ENCODE data around the gene FOXO6. TPM values are rescaled to one million over a fixed set of nuclear protein-coding genes. Genes with fewer than 3 reads are reported as not detected.

Gene FOXO6
- total and polyA plus RNA-seq, 2 of the 13 experiments (the other 11 are each of a cell fraction or from before 2014, with no cell fraction given), result 0.13 TPM; not detected in 1

DNA sequence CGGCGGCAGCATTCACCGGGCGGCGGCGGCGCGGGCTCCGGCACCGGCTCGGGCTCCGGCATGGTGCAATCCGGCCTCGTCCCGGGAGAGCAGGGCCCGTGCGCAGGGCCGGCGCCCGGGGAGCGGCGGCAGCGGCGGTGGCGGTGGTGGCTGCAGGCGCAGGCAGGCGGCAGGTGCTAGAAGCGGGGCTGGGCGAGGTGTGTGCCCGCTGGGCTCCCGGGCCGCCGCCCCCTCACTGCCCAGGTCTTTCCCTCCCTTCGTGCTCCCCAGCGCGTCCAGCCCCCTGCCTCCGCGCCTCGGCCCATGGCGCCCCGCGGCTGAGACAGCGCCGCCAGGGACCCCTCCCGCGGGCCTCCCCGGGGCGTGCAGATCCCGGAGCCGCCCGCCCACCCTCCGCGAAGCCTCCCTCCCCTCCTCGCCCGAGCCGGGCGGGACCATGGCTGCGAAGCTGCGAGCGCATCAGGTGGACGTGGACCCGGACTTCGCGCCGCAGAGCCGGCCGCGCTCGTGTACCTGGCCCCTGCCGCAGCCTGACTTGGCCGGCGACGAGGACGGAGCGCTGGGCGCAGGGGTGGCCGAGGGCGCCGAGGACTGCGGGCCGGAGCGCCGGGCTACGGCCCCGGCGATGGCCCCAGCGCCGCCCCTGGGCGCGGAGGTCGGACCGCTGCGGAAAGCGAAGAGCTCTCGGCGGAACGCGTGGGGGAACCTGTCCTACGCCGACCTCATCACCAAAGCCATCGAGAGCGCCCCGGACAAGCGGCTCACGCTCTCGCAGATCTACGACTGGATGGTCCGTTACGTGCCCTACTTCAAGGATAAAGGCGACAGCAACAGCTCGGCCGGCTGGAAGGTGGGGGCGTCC, 492 bp downstream of the FOXO6 start (continued):
- TF ChIP-seq, protein P1, sequence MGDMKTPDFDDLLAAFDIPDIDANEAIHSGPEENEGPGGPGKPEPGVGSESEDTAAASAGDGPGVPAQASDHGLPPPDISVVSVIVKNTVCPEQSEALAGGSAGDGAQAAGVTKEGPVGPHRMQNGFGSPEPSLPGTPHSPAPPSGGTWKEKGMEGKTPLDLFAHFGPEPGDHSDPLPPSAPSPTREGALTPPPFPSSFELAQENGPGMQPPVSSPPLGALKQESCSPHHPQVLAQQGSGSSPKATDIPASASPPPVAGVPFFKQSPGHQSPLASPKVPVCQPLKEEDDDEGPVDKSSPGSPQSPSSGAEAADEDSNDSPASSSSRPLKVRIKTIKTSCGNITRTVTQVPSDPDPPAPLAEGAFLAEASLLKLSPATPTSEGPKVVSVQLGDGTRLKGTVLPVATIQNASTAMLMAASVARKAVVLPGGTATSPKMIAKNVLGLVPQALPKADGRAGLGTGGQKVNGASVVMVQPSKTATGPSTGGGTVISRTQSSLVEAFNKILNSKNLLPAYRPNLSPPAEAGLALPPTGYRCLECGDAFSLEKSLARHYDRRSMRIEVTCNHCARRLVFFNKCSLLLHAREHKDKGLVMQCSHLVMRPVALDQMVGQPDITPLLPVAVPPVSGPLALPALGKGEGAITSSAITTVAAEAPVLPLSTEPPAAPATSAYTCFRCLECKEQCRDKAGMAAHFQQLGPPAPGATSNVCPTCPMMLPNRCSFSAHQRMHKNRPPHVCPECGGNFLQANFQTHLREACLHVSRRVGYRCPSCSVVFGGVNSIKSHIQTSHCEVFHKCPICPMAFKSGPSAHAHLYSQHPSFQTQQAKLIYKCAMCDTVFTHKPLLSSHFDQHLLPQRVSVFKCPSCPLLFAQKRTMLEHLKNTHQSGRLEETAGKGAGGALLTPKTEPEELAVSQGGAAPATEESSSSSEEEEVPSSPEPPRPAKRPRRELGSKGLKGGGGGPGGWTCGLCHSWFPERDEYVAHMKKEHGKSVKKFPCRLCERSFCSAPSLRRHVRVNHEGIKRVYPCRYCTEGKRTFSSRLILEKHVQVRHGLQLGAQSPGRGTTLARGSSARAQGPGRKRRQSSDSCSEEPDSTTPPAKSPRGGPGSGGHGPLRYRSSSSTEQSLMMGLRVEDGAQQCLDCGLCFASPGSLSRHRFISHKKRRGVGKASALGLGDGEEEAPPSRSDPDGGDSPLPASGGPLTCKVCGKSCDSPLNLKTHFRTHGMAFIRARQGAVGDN (CRISPR knock-in tag; IDR thresholded peaks at IDR 0.05), result peak; percentile 78
- TF ChIP-seq ZNF761 (CRISPR knock-in tag; conservative IDR thresholded peaks at IDR 0.05) (0 out of 2 replicates have a peak, but pooled peaks have one; percentile 52), ZNF274 (CRISPR knock-in tag; IDR thresholded peaks at IDR 0.05) (peak; percentile 48; the same call in 1 of the 2 replicates), ZNF446 (CRISPR knock-in tag; IDR thresholded peaks at IDR 0.05) (0 out of 2 replicates have a peak, but pooled peaks have one; percentile 42), IKZF4 (CRISPR knock-in tag; IDR thresholded peaks at IDR 0.05; ENCODE audit: borderline replicate concordance, low read depth, not compliant biosample characterization) (peak; percentile 71), FOXC1 (CRISPR knock-in tag; IDR thresholded peaks at IDR 0.05; ENCODE audit: borderline replicate concordance) (no peak), ARNT2 (CRISPR knock-in tag; IDR thresholded peaks at IDR 0.05; ENCODE audit: low read depth) (0 out of 2 replicates have a peak, but pooled peaks have one; percentile 46), TMF1 (CRISPR knock-in tag; IDR thresholded peaks at IDR 0.05; ENCODE audit: low read depth) (peak; percentile 82), MED13 (CRISPR knock-in tag; IDR thresholded peaks at IDR 0.05) (0 out of 2 replicates have a peak, but pooled peaks have one; percentile 33), HOXA3 (CRISPR knock-in tag; IDR thresholded peaks at IDR 0.05) (peak; percentile 28; the same call in 1 of the 2 replicates), TEAD3 (CRISPR knock-in tag; optimal IDR thresholded peaks at IDR 0.05; ENCODE audit: borderline replicate concordance) (peak; percentile 8), DMAP1 (CRISPR knock-in tag; IDR thresholded peaks at IDR 0.05) (no peak)
- TF ChIP-seq, protein P2, sequence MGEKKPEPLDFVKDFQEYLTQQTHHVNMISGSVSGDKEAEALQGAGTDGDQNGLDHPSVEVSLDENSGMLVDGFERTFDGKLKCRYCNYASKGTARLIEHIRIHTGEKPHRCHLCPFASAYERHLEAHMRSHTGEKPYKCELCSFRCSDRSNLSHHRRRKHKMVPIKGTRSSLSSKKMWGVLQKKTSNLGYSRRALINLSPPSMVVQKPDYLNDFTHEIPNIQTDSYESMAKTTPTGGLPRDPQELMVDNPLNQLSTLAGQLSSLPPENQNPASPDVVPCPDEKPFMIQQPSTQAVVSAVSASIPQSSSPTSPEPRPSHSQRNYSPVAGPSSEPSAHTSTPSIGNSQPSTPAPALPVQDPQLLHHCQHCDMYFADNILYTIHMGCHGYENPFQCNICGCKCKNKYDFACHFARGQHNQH (CRISPR knock-in tag; IDR thresholded peaks at IDR 0.05), result no peak
- TF ChIP-seq, protein P3, sequence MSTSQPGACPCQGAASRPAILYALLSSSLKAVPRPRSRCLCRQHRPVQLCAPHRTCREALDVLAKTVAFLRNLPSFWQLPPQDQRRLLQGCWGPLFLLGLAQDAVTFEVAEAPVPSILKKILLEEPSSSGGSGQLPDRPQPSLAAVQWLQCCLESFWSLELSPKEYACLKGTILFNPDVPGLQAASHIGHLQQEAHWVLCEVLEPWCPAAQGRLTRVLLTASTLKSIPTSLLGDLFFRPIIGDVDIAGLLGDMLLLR (CRISPR knock-in tag; IDR thresholded peaks at IDR 0.05), result 0 out of 2 replicates have a peak, but pooled peaks have one; percentile 61
- TF ChIP-seq, protein P4, sequence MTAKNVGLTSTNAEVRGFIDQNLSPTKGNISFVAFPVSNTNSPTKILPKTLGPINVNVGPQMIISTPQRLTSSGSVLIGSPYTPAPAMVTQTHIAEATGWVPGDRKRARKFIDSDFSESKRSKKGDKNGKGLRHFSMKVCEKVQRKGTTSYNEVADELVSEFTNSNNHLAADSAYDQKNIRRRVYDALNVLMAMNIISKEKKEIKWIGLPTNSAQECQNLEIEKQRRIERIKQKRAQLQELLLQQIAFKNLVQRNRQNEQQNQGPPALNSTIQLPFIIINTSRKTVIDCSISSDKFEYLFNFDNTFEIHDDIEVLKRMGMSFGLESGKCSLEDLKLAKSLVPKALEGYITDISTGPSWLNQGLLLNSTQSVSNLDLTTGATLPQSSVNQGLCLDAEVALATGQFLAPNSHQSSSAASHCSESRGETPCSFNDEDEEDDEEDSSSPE (CRISPR knock-in tag; IDR thresholded peaks at IDR 0.05), result peak; percentile 61

All from HepG2 (cell line).